Renal cortex interstitium (tissue), 15 donors: ENCODE measurements around the gene WDSUB1. TPM values are rescaled to one million over a fixed set of nuclear protein-coding genes. Genes with fewer than 3 reads are reported as not detected.
A peak's percentile ranks its signal among the peaks of the same experiment; 100 is the strongest.

Experiments used
- DNase-seq, 11 donors: peaks; one replicate each; pipeline ENCODE4 v3.0.0-alpha.2; 2013; ENCODE audit warnings: low read depth in 9 of 11, low spot score in 4 of 11; ENCODE audit errors: extremely low read depth in 1 of 11
- long read RNA-seq, 16 experiments: transcript quantifications; one replicate each; lab custom pipeline, GENCODE V29; 2026
- polyA plus RNA-seq, 3 donors: library from polyadenylated mRNA; unstranded; fragments of 120-200 nt; gene quantifications; one replicate each; pipeline ENCODE4 v1.2.1, GENCODE V29; 2013; ENCODE audit not compliant: insufficient read length in 3 of 3

Gene WDSUB1, protein sequence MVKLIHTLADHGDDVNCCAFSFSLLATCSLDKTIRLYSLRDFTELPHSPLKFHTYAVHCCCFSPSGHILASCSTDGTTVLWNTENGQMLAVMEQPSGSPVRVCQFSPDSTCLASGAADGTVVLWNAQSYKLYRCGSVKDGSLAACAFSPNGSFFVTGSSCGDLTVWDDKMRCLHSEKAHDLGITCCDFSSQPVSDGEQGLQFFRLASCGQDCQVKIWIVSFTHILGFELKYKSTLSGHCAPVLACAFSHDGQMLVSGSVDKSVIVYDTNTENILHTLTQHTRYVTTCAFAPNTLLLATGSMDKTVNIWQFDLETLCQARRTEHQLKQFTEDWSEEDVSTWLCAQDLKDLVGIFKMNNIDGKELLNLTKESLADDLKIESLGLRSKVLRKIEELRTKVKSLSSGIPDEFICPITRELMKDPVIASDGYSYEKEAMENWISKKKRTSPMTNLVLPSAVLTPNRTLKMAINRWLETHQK
- polyA plus RNA-seq = 10 to 100 TPM; 22.4 to 29.9 (median 29.1) TPM
- long read RNA-seq, donor 1, partial matches to known transcripts = 0 of 3 reads
- long read RNA-seq, donor 1, other reads (novel, unspliced or antisense) = 0 of 3 reads
- long read RNA-seq, donor 2, partial matches to known transcripts = 0 of 2 reads
- long read RNA-seq, donor 2, other reads (novel, unspliced or antisense) = 0 of 2 reads
- long read RNA-seq, donor 3, transcript WDSUB1-202 (11 exons, 1,912 nt) = major isoform, 7 of 11 reads
- long read RNA-seq, donor 3, partial matches to known transcripts = 0 of 11 reads
- long read RNA-seq, donor 3, other reads (novel, unspliced or antisense) = 0 of 11 reads
- long read RNA-seq, donor 4, transcript WDSUB1-202 (11 exons, 1,912 nt) = major isoform, 5 of 11 reads
- long read RNA-seq, donor 4, partial matches to known transcripts = 6 of 11 reads
- long read RNA-seq, donor 4, other reads (novel, unspliced or antisense) = 0 of 11 reads
- long read RNA-seq, donor 5 = 0 reads
- long read RNA-seq, donor 6, partial matches to known transcripts = 16 of 20 reads
- long read RNA-seq, donor 6, other reads (novel, unspliced or antisense) = 0 of 20 reads
- long read RNA-seq, donor 7, partial matches to known transcripts = 5 of 7 reads
- long read RNA-seq, donor 7, other reads (novel, unspliced or antisense) = 0 of 7 reads
- long read RNA-seq, donor 8, partial matches to known transcripts = 0 of 6 reads
- long read RNA-seq, donor 8, other reads (novel, unspliced or antisense) = 0 of 6 reads
- long read RNA-seq, donor 9, transcript WDSUB1-202 (11 exons, 1,912 nt) = major isoform, 5 of 6 reads
- long read RNA-seq, donor 9, partial matches to known transcripts = 0 of 6 reads
- long read RNA-seq, donor 9, other reads (novel, unspliced or antisense) = 0 of 6 reads
- long read RNA-seq, donor 10, transcript WDSUB1-202 (11 exons, 1,912 nt) = major isoform, 6 of 8 reads
- long read RNA-seq, donor 10, partial matches to known transcripts = 0 of 8 reads
- long read RNA-seq, donor 10, other reads (novel, unspliced or antisense) = 0 of 8 reads
- long read RNA-seq, donor 11, partial matches to known transcripts = 0 of 4 reads
- long read RNA-seq, donor 11, other reads (novel, unspliced or antisense) = 0 of 4 reads
- long read RNA-seq, donor 12, partial matches to known transcripts = 21 of 23 reads
- long read RNA-seq, donor 12, other reads (novel, unspliced or antisense) = 0 of 23 reads
- long read RNA-seq, donor 13, partial matches to known transcripts = 0 of 1 reads
- long read RNA-seq, donor 13, other reads (novel, unspliced or antisense) = 0 of 1 reads
- long read RNA-seq, donor 14, partial matches to known transcripts = 0 of 3 reads
- long read RNA-seq, donor 14, other reads (novel, unspliced or antisense) = 0 of 3 reads
- long read RNA-seq, donor 15, partial matches to known transcripts = 5 of 6 reads
- long read RNA-seq, donor 15, other reads (novel, unspliced or antisense) = 0 of 6 reads
- long read RNA-seq, donor 16, partial matches to known transcripts = 14 of 23 reads
- long read RNA-seq, donor 16, other reads (novel, unspliced or antisense) = 5 of 23 reads

DNA sequence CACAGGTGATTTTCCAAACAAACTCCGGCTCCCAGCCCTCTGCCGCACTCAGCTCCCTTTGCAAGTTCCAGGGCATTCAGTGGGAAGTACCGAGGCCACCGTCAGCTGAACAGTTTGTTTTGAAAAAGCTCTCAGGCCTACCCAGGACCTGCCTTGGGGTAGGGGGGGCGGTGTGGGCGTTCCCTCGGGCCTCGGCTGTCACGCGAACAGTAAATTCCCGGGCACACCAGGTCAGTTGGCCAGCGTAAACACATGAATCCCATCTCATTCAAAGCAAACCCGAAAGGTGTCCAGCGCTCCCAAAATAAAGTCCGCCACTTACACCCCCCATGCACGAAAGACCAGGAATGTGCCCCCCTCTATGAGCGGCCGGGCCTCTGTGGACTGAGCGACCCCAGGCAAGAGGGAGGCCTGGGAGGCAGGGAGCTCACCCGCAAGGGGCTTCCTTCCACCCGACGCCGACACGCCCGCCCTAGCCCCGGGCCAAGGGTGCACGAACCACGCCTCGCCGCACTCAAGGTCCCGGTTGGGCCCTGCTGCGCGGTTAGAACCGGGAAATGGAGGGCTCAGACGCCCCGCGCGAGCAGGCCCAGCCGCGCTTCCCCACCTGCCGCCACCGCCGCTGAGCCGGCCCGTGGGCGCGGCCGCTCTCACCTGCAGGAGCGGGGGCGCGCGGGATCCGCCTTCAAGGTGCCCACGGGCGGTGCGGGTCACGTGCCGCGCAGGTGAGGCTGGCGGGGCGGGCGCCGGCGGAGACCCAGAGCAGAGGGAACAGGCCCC lies at the start of gene WDSUB1:
TSS of gene WDSUB1 (minus strand) at position 775 of the 780 bp plus-strand sequence. CDS start 3,634 bp downstream, outside the sequence.
- peak; percentile 33 to 78 (median 58) for DNase-seq

DNA sequence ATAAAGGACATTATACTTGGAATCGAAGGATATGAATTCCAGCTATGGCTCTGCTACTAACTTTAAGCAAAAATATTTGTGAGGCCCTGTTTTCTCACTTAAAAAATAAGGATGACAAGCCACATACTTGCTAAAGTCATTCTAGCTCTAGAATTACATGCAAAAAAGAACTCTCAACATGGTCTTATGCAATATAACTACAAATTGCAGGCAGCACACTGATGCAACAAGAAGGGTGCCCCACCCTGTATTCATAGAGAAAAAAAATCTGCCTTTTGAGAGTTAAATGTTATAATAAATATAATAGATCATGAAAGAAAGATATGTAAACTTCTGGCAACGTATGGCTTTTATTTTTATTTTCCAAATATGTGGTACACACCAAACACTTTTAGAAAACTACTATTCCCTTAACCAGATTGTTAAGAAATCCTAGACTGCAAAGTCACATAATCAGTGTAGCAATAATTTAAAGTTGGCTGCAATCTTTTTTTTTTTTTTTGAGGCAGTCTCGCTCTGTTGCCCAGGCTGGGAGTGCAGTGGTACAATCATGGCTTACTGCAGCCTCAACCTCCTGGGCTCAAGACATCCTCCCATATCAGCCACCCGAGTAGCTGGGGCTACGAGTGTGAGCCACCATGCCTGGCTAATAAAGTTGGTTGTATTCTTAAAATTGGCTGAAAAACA lies 40.2 kb upstream of the WDSUB1 start:
- no peak for DNase-seq

DNA sequence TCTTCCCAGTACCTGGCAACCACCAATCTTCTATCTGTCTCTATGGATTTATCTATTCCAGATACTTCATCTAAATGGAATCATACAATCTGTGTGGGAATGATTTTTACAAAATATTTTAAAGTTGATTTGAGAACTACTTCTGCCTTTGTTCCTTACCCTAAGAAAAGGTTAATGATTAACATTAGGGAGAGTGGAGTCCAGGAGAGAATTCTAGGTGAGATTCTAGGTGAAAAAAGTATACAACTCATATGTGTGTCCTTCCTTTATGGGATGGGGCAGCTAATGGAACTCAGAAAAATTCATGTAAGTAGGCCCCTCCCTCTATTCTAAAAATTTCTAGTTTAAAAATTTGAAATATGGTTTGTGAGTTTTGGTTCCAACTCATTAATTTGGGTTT lies 35.9 kb upstream of the WDSUB1 start:
- DNase-seq = no peak

DNA sequence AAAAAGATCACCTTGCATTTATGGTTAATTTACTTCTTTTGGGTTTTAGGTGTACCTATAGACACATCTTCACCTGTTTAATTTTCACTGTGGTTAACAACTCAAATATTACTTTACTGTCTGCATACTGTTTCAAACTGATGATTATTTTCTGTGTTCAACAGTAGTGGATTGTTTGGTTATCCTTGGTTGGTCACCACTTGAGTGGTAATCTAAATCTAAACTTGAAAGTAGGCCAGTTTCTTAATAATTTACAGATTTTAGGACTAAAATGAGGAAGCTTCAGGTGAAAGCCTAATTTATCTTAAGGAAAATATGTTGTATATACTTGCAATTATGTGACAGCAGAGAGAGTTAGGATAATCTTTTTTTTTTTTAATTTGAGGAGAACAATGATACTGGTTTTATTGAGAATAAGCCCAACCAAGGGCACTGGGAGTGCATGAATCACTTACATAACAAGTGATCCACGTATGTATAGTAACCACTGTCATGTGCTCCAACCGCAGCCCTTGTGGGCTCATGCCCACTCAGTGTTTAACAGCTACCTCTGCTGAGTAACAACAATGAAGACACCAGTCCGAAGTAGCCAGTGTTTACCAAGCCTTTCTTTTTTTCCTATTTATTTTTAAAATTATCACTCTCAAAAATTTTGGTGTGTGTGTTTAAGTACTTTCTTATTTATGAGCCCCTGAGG lies 31.0 kb upstream of the WDSUB1 start:
- no peak for DNase-seq

DNA sequence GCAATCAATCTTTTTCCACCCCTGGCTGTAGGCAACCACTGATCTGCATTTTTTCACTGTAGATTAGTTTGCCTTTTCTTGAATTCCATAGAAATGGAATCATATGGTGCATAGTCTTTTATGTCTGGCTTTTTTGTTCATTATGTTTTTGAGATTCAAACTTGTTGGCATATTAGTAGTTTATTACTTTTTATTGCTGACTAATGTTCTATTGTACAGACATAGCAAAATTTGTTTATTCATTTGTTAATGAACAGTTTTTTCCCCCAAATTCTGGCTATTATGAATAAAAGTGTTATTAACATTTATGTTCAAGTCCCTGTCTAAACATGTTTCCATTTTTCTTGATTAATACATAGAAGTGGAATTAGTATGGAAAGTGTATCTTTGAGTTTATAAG lies 21.4 kb upstream of the WDSUB1 start:
- DNase-seq = no peak

DNA sequence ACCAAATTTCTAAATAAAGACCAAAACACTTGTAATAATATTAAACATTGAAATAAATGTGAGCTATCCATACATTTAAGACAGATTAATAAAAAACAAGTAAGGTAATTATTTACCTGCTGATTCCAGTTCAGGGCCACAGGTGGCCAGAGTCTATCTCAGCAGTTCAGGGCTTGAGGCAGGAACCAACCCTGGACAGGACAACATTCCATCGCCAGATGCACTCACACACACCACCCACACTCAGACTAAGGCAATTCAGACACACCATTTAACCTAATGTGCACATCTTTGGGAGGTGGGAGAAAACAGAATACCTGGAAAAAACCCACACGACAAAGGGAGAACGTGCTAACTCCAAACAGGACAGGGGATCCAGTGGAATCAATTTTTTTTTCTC lies 14.1 kb upstream of the WDSUB1 start:
- DNase-seq = no peak

DNA sequence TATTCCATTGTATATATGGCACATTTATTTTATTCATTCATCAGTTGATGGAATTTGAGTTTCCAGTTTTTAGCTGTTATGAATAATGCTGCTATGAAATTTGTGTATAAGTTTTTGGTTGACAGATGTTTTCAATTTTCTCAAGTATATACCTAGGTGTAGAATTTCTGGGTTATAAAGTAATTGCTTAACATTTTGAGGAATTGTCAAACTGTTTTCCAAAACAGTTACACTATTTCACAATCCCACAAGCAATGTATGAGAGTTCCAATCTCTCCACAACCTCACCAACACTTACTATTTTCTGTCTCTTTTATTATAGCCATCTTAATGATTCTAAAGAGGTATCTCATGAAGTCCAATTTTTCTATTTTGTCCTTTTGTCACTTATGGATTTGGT lies 12.5 kb upstream of the WDSUB1 start:
- DNase-seq = no peak

DNA sequence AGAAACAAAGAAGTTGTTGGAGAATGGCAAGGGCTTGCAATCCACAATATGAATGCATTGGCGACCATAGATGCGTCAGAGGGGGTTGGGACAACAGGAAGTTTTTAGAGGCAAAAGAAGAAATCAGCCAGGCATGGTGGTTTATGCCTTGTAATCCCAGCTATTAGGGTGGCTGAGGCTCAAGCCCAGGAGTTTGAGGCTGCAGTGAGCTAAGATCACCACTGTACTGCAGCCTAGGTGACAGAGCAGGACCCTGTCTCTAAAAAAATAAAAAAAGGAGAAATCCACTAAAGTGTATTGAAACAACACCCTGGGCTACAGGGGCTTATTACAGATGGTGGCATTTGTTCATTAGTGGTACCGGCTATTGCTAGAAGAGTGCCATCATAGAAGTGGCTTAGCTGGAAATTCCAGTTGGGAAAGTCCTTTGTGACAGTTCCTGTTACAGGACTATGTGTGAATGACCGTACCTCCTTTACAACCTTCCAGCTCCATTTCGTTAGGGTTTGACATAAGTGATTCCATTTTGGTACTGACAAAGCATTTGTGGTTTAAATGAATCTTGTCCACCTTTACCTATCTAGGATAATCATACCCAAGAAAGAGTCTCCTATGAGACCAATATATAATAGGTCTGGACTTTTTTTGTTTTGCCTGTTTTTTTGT lies 10.7 kb upstream of the WDSUB1 start:
- no peak for DNase-seq

DNA sequence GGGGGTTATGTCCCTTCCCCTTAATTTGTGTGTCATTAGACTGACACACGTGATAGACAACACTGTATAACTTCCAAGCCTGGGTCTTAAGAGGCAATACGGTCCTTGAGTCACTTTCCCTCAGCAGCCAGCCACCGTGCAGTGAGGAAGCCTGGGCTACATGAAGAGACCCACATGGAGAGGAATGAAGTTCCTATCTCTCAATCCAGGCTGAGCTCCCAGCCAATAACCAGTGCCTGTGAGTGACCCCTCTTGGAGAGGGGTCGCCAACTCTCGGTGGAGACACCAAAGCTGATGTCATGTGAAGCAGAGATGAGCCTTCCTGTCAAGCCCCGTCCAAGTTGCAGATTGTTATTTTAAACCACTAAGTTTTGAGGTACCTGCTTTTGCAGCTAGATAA lies 5.7 kb upstream of the WDSUB1 start:
- no peak for DNase-seq

DNA sequence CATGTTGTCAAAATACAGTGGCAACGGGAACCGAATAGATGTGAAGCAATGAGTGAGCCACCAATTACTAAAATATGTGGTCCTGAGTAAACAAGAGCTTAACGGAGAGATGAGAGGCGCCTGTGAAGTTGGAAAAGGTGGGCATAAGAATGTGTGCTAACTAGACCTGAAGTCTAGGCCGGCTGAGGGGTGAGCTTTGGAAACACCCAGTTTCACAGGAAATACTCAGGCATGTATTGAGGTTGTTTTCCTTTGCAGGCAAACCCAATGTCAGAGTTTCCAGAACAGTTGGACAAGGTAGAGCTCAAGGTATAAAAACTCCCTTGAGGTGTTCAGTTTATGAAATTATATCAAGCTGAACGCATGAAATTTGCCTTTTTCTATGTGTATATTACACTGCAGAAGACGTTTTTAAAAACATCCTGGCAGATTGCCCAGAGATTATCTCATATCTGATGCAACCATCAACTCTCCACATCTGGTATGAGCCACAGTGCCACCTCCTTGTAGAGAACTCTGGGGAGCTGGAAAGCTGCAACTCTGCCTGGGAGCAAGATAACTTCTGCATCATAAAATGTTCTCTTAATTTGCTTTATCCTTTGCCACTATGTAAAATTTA lies 3.9 kb upstream of the WDSUB1 start:
- peak in 2 of 11 donors; percentile 12 to 15 for DNase-seq

DNA sequence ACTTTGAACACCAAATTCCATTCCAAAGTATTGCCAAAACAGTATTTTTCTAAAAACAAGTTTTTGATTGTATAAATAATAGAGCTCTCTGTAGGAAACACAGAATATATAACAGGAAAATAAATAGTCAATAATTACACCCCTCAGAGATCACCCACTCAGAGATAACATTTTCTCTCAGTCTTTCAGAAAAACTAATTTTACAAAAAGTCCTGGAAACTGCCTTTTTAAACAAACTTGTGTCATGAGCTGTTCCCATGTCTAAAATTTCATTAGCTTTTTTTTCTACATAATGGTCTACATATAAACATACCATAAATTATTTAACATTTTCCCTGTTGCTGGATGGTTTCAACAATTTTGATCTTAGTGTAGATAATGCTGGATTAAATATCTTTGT lies 1.2 kb upstream of the WDSUB1 start:
- DNase-seq = no peak

DNA sequence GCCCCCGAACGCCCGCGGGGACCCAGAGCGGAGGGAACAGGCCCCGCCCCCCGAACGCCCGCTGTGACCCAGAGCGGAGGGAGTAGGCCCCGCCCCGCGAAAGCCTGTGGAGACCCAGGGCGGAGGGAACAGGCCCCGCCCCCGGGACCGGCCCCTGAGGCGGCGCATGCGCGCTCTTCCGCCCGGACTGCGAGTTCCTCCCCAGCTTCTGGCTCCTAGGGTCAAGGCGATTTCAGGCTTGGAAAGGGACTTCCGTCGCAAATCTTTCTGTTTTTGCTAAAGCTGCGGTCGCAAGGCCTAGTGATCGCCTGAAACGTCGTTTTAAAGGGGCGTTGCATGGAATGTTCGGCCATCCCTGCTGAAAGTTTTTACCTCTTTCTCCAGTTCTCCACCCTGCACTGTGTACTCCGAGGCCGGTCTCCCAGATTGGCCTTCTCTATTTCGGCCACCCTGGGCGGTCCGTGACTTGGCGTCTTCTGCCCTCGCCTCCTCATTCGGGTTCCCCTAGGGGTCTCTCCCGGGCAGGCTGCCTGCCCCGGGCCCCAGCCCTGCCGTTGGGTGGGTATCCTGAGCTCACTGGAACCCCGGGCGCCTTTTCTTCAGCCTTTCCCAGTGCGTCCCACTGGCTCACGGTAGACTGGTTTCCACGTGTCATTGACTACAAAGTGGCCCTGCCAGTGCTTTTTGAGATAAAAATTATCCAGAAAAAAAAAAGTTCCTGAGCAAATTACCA lies 372 bp upstream of the WDSUB1 start:
- DNase-seq = peak; percentile 89 to 97 (median 96)

DNA sequence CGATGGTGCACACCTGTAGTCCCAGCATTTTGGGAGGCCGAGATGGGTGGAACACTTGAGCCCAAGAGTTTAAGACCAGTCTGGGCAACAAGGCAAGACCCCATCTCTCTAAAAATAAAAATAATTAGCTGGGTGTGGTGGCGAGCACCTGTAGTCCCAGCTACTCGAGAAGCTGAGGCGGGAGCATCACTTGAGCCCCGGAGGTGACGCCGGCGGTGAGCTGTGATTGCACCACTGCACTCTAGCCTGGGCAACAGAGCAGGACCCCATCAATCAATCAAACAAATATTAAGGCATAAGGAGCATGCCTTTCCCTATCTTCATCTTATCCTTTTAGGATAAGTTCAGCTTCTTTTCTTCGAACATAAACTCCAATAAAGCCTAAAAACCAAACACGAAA lies 1.1 kb downstream of the WDSUB1 start:
- DNase-seq = no peak

DNA sequence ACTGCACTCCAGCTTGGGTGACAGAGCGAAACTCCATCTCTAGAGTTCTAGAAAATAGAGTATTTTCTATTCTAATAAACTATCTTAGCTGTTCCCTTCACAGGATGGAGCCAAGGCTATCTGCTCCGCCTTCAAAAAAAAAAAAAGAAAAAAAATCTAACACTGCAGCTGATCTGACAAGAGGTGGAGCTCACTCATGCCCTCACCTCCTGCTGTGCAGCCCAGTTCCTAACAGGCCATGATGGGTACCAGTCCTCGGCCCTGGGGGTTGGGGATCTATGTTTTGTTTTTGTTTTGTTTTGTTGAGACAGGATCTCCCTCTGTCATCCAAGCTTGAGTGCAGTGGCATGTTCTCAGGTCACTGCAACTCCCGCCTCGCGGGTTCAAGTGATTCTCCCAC lies 3.0 kb downstream of the WDSUB1 start:
- no peak for DNase-seq
